K562 (cell line): ENCODE measurements around the gene POLD3. TPM values are rescaled to one million over a fixed set of nuclear protein-coding genes. Genes with fewer than 3 reads are reported as not detected.
A peak's percentile ranks its signal among the peaks of the same experiment; 100 is the strongest.

ENCODE experiments used
- ASH1L ChIP-seq: fragments of 450-650 bp; IDR thresholded peaks from 2 replicates; pipeline ENCODE4 v1.6.1; 2018; ENCODE audit warnings: borderline replicate concordance, mild to moderate bottlenecking, low read depth; ENCODE audit not compliant: partially characterized antibody
- CBX5 ChIP-seq: IDR thresholded peaks from 2 replicates; pipeline ENCODE4 v1.6.1; 2014; ENCODE audit warnings: low read depth, borderline replicate concordance
- CCNT2 ChIP-seq: IDR thresholded peaks from 2 replicates; pipeline ENCODE4 v1.6.1; 2011; ENCODE audit warnings: borderline replicate concordance, low read depth, mild to moderate bottlenecking, moderate library complexity, mixed read lengths, low read length; ENCODE audit not compliant: insufficient read length; ENCODE audit errors: extremely low read depth
- JUND ChIP-seq, 2 experiments: IDR thresholded peaks; 2 replicates in 1 of 2; 3 replicates in 1 of 2; pipeline ENCODE4 v1.6.1; 2011; ENCODE audit warnings: borderline replicate concordance in 2 of 2, low read depth in 2 of 2, low read length in 2 of 2, improper control_type of control experiment in 1 of 2, missing biosample characterization in 1 of 2, missing genetic modification characterization in 1 of 2, missing genetic modification reagents in 1 of 2
- MCM7 ChIP-seq, 2 experiments: fragments of 450-650 bp; IDR thresholded peaks; 2 replicates each; pipeline ENCODE4 v1.6.1; 2016 to 2018
- NCOR1 ChIP-seq: fragments of 450-650 bp; IDR thresholded peaks from 2 replicates; pipeline ENCODE4 v1.6.1; 2016; ENCODE audit warnings: mild to moderate bottlenecking, moderate library complexity
- NFE2L1 ChIP-seq: fragments of 450-650 bp; IDR thresholded peaks from 2 replicates; pipeline ENCODE4 v1.6.1; 2016; ENCODE audit warnings: missing genetic modification characterization, low read depth, mild to moderate bottlenecking, missing compliant biosample characterization, moderate library complexity, borderline replicate concordance
- PHF21A ChIP-seq: fragments of 450-650 bp; IDR thresholded peaks from 2 replicates; pipeline ENCODE4 v1.6.1; 2017; ENCODE audit warnings: low read depth, borderline replicate concordance
- RBM22 ChIP-seq: fragments of 200-400 bp; formaldehyde crosslinking; IDR thresholded peaks from 2 replicates; pipeline ENCODE4 v1.6.1; 2018; ENCODE audit warnings: low read length, low read depth; ENCODE audit not compliant: poor library complexity, severe bottlenecking
- ZNF316 ChIP-seq: fragments of 450-650 bp; IDR thresholded peaks from 2 replicates; pipeline ENCODE4 v1.6.1; 2016
- polyA plus RNA-seq, 8 experiments: library from polyadenylated mRNA; depleted of rRNA in 4 of 8; stranded (reverse) in 5 of 8; unstranded in 3 of 8; fragments of >200 nt; fragmentation: Nextera tagmentation in 2 of 8; fragmentation: Illumina TruSeq in 1 of 8; extraction: Ambion mirVana in 2 of 8; extraction: Trizol in 1 of 8; gene quantifications; 2 replicates each; pipeline versions ENCODE4 v1.2.1 to v1.2.3, GENCODE V29; 2011 to 2014; ENCODE audit warnings: inconsistent platforms in 1 of 8, missing spikeins in 1 of 8
- total RNA-seq, 7 experiments: library from RNA; depleted of rRNA in 6 of 7; stranded (reverse); fragments of >200 nt in 6 of 7; fragmentation: Illumina TruSeq in 2 of 7; extraction: Trizol in 2 of 7; gene quantifications; 2 replicates each; pipeline versions ENCODE4 v1.2.1 to v1.2.3, GENCODE V29; 2011 to 2021; ENCODE audit warnings: low replicate concordance in 1 of 7
- TF ChIP-seq, protein P1 (sequence below): fragments of 150-350 bp; IDR thresholded peaks from 2 replicates; pipeline ENCODE4 v1.6.1; 2014; ENCODE audit warnings: low read depth, mild to moderate bottlenecking, low read length, borderline replicate concordance
- TF ChIP-seq, protein P2 (sequence below): fragments of 450-650 bp; formaldehyde crosslinking; IDR thresholded peaks from 2 replicates; pipeline ENCODE4 v1.4.0; 2022; ENCODE audit warnings: missing genetic modification characterization
- TF ChIP-seq, protein P3 (sequence below): fragments of 250-450 bp; sonication (Bioruptor Pico); IDR thresholded peaks from 2 replicates; pipeline ENCODE4 v1.4.0; 2020; ENCODE audit warnings: mild to moderate bottlenecking, moderate library complexity

Gene POLD3
- total and polyA plus RNA-seq, 9 of the 15 experiments (the other 6 are each of a cell fraction or from before 2014, with no cell fraction given): 10.6 to 40.1 (median 24.6) TPM

DNA sequence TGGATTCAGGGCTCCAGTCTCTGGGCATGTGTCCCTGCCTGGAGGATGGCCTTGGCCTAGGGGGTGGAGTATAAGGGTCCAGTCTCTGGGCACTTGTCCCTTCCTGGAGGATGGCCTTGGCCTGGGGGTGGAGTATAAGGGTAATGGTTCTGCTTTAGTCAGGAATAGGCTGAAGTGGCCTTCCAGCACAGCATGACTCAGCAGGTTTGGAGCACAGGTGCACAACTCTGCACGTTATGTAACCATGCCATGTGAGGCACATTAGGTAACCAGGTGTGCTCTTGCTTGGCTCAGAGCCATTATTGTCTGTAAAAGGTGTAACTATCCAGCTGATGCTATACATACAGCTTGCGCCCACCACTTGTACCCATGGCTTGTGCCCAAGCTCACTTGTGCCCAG, 48.4 kb upstream of the POLD3 start (continued):
- TF ChIP-seq, protein P1, sequence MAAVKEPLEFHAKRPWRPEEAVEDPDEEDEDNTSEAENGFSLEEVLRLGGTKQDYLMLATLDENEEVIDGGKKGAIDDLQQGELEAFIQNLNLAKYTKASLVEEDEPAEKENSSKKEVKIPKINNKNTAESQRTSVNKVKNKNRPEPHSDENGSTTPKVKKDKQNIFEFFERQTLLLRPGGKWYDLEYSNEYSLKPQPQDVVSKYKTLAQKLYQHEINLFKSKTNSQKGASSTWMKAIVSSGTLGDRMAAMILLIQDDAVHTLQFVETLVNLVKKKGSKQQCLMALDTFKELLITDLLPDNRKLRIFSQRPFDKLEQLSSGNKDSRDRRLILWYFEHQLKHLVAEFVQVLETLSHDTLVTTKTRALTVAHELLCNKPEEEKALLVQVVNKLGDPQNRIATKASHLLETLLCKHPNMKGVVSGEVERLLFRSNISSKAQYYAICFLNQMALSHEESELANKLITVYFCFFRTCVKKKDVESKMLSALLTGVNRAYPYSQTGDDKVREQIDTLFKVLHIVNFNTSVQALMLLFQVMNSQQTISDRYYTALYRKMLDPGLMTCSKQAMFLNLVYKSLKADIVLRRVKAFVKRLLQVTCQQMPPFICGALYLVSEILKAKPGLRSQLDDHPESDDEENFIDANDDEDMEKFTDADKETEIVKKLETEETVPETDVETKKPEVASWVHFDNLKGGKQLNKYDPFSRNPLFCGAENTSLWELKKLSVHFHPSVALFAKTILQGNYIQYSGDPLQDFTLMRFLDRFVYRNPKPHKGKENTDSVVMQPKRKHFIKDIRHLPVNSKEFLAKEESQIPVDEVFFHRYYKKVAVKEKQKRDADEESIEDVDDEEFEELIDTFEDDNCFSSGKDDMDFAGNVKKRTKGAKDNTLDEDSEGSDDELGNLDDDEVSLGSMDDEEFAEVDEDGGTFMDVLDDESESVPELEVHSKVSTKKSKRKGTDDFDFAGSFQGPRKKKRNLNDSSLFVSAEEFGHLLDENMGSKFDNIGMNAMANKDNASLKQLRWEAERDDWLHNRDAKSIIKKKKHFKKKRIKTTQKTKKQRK: peak; percentile 77
- no peak for TF ChIP-seq ASH1L
- TF ChIP-seq MCM7 (IDR thresholded peaks at IDR 0.05): no peak
- no peak for TF ChIP-seq NCOR1
- no peak for TF ChIP-seq RBM22
- TF ChIP-seq NFE2L1 (tag): 0 out of 2 replicates have a peak, but pooled peaks have one; percentile 28
- TF ChIP-seq, protein P2, sequence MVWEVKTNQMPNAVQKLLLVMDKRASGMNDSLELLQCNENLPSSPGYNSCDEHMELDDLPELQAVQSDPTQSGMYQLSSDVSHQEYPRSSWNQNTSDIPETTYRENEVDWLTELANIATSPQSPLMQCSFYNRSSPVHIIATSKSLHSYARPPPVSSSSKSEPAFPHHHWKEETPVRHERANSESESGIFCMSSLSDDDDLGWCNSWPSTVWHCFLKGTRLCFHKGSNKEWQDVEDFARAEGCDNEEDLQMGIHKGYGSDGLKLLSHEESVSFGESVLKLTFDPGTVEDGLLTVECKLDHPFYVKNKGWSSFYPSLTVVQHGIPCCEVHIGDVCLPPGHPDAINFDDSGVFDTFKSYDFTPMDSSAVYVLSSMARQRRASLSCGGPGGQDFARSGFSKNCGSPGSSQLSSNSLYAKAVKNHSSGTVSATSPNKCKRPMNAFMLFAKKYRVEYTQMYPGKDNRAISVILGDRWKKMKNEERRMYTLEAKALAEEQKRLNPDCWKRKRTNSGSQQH (CRISPR knock-in tag): no peak
- TF ChIP-seq CBX5: peak; percentile 80
- TF ChIP-seq JUND (IDR thresholded peaks at IDR 0.05; ENCODE audit: borderline replicate concordance, low read depth, low read length): no peak
- no peak for TF ChIP-seq JUND (tag; IDR thresholded peaks at IDR 0.05; ENCODE audit: borderline replicate concordance, low read depth, low read length)
- TF ChIP-seq ZNF316: peak; percentile 61
- no peak for TF ChIP-seq PHF21A
- TF ChIP-seq CCNT2: no peak
- TF ChIP-seq, protein P3, sequence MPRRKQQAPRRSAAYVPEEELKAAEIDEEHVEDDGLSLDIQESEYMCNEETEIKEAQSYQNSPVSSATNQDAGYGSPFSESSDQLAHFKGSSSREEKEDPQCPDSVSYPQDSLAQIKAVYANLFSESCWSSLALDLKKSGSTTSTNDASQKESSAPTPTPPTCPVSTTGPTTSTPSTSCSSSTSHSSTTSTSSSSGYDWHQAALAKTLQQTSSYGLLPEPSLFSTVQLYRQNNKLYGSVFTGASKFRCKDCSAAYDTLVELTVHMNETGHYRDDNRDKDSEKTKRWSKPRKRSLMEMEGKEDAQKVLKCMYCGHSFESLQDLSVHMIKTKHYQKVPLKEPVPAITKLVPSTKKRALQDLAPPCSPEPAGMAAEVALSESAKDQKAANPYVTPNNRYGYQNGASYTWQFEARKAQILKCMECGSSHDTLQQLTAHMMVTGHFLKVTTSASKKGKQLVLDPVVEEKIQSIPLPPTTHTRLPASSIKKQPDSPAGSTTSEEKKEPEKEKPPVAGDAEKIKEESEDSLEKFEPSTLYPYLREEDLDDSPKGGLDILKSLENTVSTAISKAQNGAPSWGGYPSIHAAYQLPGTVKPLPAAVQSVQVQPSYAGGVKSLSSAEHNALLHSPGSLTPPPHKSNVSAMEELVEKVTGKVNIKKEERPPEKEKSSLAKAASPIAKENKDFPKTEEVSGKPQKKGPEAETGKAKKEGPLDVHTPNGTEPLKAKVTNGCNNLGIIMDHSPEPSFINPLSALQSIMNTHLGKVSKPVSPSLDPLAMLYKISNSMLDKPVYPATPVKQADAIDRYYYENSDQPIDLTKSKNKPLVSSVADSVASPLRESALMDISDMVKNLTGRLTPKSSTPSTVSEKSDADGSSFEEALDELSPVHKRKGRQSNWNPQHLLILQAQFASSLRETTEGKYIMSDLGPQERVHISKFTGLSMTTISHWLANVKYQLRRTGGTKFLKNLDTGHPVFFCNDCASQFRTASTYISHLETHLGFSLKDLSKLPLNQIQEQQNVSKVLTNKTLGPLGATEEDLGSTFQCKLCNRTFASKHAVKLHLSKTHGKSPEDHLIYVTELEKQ (CRISPR knock-in tag): no peak
- TF ChIP-seq, all 486 proteins: peak for 14
